SKM-1 treated with dmso at 0.1 percent for 144 hours (cell line): ENCODE data around the gene PYGB.

Experiments
- DNase-seq: peaks from one replicate; lab custom pipeline; 2025; ENCODE audit not compliant: unreplicated experiment; lab: John Stamatoyannopoulos, UW

PYGB gene

DNA sequence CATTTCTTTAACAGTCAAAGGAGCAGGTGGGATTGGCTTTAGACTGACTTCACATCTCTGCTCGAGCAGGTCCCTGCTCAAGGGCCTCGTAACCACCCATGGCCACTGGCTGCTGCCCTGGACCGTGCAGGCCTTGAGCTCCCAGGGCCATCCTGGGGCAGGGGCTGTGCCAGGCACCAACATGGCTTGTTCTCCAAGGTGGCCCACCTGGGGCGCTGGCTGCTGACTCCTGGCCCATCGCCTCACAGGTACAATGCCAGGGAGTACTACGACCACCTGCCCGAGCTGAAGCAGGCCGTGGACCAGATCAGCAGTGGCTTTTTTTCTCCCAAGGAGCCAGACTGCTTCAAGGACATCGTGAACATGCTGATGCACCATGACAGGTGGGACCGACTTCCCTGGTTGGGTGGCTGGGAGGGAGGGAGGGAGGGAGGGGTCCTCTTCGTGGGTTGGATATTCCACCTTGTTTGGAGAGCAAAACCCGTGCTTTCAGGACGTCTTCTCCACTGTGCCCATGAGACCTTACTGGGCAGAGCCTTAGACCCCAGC lies 46.1 kb downstream of the PYGB start:
- no peak for DNase-seq

DNA sequence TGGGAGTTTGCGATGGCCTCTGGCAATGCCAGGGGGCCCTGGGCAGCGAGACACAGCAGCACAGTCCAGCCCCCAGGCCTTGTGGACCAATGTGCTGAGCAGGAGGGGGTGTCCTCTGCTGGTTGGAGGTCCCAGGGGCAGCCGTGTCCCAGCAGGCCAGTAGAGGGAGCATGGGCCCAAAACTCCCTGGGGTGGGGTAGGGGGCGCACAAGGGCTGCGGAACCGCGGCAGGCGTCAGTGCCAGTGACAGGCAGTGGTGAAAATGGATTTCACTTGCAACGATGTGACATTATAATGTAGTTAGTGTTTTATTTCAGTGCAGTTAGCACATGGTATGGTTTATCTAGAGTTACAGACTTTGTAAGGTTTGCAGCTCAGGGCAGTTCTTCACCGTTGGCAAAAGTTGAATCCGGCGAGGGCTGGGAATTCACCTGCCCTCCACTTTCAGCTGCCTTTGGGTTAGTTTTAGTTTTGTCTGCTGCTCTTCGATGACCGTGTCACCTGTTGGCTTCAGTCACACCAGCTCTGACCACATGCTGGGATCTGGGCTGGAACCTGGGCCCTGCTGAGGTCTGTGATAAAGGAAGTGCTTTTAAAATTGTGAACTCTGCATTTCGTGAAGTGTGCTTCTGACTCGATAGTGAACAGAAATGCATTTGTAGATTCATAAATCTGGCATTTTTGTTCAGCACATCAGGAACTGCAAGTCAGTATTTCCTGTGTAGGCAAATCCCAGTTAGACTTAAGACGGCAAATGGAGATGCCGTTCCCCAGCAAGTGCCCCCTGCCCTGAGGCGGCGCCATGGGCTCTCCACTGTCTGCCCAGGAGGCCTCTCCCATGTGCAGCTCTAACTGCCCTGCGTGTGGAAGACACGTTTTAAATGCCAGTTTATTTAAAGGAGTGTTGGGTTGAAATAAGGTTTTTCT lies 46.8 kb downstream of the PYGB start:
- no peak for DNase-seq

DNA sequence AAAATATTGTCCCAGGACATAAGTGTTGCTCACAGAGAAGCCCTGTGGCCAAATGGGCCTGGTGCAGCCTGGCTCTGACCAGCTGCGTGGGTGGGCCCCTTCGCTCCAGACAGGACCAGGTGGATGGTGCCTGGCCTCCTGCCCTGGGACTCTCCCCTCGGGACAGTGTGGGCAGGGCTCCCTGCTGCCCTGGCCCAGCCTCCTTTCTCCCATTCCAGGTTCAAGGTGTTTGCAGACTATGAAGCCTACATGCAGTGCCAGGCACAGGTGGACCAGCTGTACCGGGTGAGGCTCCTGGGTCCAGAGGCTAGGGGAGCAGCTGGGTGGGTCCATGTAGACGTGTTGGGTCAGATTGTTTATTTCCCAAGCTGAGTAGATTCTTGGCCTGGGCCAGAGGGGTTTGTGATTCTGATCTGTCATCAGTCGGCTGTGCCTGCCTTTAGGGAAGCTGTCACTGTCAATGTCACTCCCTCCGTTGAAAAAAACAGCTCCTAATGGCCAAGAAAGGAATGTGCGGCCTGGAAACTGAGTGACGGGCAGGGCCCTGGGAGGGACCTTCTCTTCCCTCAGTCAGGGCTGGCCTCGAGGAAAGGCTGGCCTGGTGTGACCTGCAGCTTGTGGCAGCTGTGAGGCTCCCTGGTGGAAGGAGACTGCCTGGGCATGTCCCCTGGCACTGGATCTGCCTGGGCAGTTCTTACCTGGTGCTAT lies 47.7 kb downstream of the PYGB start:
- DNase-seq, result no peak

GRCh38 chr20:25296094-25297093 lies 48.5 kb downstream of the PYGB start:
- DNase-seq, result peak; percentile 7

DNA sequence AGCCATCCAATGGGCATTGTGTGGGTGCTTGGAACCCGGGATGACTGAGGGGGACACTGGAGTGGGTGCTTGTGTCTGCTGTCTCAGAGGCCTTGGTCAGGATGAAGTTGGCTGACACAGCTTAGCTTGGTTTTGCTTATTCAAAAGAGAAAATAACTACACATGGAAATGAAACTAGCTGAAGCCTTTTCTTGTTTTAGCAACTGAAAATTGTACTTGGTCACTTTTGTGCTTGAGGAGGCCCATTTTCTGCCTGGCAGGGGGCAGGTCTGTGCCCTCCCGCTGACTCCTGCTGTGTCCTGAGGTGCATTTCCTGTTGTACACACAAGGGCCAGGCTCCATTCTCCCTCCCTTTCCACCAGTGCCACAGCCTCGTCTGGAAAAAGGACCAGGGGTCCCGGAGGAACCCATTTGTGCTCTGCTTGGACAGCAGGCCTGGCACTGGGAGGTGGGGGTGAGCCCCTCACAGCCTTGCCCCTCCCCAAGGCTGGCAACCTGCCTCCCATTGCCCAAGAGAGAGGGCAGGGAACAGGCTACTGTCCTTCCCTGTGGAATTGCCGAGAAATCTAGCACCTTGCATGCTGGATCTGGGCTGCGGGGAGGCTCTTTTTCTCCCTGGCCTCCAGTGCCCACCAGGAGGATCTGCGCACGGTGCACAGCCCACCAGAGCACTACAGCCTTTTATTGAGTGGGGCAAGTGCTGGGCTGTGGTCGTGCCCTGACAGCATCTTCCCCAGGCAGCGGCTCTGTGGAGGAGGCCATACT lies 49.4 kb downstream of the PYGB start:
- no peak for DNase-seq

DNA sequence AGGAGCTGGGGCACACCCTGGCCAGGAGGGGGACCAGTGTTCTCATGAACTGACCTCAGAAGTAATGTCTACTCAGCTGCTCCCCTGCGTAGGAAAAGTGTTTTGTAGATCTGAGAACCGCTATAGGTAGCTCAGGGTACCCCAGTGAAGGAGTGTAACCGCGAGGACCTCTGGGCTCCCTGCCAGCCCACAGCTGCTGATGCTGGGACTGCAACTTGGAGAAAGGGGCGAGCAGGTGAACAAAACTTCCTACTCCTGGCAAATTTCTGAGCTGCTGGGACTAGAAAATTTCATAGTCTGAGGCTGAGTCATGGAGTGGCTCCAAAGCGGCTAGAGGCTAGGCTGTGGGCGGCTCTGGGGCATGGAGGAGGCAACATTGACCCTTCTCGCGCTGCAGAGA lies 51.9 kb downstream of the PYGB start:
- no peak for DNase-seq

DNA sequence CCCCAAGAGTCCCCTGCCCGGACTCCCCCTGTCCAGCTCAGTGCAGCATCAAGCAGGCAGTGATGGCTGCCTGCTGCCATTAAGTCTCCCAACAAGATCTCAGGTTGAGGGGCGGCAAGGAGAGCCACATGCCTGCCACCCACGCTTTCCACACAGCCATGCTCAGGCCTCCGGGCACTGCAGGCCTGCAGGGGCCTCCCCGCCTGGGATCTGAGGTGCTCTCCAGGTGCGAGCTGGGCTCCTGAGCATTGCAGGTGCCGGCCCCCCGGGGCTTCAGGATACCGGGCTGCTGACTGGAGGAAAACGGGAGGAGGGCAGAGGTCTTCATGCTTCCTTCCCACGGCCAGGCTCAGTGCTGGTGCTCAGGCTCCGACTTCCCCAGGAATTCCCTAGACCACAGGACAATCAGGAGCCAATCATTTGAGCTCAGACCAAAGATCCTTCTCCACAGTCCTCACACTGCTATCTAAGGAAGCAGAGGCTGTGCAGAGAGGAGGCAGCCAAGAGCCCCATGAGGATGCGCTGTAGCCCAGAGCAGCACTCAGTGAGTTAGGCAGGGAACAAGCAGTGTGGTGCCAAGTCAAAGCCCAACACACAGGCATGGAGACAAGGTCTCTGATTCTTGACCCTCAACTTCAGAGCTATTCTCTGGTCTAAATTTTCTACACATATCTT lies 52.7 kb downstream of the PYGB start:
- DNase-seq, result no peak

DNA sequence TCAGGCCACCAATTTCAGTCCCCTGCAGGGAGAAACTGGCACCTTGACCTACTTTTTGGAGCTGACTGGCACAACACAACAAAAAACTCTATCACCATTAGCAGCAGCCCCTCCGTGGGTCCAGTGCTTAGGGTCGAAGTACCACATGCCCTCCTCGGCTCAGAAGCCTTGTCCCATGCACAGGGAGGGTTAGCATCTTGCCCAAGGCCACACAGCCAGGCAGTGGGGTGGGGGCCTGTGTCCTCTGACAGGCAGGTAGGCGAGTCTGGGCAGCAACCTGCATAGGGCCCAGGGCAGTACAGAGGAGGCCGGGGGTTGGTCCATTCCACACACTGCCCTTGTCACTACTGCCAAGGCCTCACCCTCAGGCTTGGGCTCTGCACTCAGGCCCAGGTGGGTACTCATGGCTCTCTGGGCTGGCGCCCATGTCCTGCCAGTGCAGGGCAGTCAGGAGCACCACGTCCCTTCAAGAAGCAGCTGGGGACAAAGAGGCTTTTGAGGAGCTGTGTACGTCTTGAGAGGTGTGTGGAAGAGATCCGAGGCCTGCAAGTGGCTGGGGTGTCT lies 53.6 kb downstream of the PYGB start:
- DNase-seq, result no peak

GRCh38 chr20:25302596-25302995 lies 54.7 kb downstream of the PYGB start:
- no peak for DNase-seq

GRCh38 chr20:25303292-25304024 lies 55.6 kb downstream of the PYGB start:
- DNase-seq, result no peak

DNA sequence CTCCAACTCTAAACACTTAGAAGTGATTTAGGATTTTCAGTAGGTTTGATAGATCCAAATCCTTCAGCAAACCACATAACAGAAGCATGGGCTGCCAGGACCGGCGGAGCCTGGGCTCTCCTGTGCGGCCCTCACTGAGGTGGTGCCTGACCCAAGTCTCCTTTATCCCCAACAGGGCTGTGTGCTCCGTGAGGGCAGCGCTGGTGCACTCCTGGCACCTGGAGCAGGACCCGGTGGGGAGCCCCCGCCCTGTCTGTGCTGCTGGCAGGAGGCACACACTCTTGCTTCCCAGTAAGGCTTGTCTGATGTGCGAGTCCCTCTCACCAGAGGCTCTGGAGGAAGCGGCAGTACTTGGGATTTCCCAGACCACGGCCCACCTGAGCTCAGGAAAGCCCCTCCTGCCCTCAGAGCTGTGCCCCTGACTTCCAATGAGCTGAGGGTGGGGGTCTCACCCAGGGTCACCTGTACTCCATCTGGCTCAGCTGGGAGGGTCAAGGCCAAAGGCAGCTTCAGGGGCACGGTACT lies 56.2 kb downstream of the PYGB start:
- DNase-seq, result no peak

- no peak for DNase-seq
These were observed 59.4 kb downstream of the PYGB start for GRCh38 chr20:25306991-25307903.

GRCh38 chr20:25308083-25308491 lies 60.2 kb downstream of the PYGB start:
- DNase-seq, result no peak

- DNase-seq, result no peak
These were observed 60.9 kb downstream of the PYGB start for GRCh38 chr20:25308671-25309394.

GRCh38 chr20:25309395-25310267 lies 61.7 kb downstream of the PYGB start:
- no peak for DNase-seq
